DND-41 (cell line): ENCODE data around the gene BAG3.

ENCODE experiments used
- EZH2 ChIP-seq: IDR thresholded peaks from 3 replicates; pipeline ENCODE4 v1.6.1; 2012; ENCODE audit warnings: borderline replicate concordance, low read depth, mild to moderate bottlenecking, moderate library complexity, low read length, inconsistent platforms; ENCODE audit not compliant: severe bottlenecking
- TF ChIP-seq, protein P1 (sequence below): IDR thresholded peaks from 2 replicates; pipeline ENCODE4 v1.5.1; 2012; ENCODE audit warnings: borderline replicate concordance, low read length, moderate library complexity, mild to moderate bottlenecking; ENCODE audit not compliant: poor library complexity, severe bottlenecking; ENCODE audit errors: extremely low read depth

DNA sequence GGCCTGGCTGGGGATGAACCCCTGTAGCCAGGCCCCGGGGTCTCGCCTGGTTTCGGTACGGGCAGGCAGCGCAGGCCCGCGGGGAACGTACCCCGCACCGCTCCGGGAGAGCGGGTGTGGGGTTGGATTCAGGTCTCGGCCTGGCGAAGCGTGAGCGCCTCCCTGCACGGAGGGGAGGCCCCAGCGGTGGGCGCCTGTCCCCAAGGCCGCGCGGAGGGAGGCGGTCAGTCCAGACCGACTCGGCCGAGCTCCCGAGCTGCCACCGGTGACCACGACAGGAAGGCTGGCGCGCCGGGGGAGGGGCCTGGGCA is 74.3 kb downstream of the BAG3 start:
- TF ChIP-seq, protein P1, sequence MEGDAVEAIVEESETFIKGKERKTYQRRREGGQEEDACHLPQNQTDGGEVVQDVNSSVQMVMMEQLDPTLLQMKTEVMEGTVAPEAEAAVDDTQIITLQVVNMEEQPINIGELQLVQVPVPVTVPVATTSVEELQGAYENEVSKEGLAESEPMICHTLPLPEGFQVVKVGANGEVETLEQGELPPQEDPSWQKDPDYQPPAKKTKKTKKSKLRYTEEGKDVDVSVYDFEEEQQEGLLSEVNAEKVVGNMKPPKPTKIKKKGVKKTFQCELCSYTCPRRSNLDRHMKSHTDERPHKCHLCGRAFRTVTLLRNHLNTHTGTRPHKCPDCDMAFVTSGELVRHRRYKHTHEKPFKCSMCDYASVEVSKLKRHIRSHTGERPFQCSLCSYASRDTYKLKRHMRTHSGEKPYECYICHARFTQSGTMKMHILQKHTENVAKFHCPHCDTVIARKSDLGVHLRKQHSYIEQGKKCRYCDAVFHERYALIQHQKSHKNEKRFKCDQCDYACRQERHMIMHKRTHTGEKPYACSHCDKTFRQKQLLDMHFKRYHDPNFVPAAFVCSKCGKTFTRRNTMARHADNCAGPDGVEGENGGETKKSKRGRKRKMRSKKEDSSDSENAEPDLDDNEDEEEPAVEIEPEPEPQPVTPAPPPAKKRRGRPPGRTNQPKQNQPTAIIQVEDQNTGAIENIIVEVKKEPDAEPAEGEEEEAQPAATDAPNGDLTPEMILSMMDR, result no peak
- TF ChIP-seq EZH2, result no peak
